Suprapubic skin (tissue), 3 donors: ENCODE results near the gene KRT6B.
"Not testable (repeated sequence)": the region's sequence is repeated elsewhere in the genome, so short reads cannot be mapped to it uniquely, and the experiment has no call there.

Source experiments
- POLR2AphosphoS5 ChIP-seq, 3 donors: sonication (generic); formaldehyde crosslinking; IDR thresholded peaks; one replicate each; pipeline ENCODE4 v1.6.1; 2017; ENCODE audit warnings: antibody characterized with exemption in 3 of 3
- TF ChIP-seq, protein P1 (sequence below), 2 donors: fragments of 200-600 bp in 1 of 2; fragments of 450-650 bp in 1 of 2; sonication (generic) in 1 of 2; IDR thresholded peaks; one replicate each; pipeline ENCODE4 v1.5.1; 2016 to 2019; ENCODE audit warnings: antibody characterized with exemption in 2 of 2, mild to moderate bottlenecking in 1 of 2, moderate library complexity in 1 of 2

DNA sequence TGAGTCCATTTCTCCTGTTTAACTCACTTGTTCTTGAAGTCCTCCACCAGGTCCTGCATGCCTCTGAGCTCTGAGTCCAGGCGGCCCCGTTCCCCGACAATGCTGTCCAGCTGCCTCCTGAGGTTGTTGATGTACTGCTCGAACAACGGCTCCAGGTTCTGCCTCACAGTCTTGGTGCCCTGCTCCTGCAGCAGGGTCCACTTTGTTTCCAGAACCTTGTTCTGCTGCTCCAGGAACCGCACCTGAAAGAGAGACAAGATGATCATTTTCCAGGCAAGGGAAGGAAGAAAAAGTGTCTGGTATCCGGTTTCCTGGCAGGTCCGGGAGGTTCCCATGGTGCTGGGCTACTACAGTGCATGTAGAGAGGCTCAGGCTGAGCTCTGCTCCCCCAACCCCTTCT, 39.5 kb upstream of the KRT6B start:
- TF ChIP-seq, protein P1, sequence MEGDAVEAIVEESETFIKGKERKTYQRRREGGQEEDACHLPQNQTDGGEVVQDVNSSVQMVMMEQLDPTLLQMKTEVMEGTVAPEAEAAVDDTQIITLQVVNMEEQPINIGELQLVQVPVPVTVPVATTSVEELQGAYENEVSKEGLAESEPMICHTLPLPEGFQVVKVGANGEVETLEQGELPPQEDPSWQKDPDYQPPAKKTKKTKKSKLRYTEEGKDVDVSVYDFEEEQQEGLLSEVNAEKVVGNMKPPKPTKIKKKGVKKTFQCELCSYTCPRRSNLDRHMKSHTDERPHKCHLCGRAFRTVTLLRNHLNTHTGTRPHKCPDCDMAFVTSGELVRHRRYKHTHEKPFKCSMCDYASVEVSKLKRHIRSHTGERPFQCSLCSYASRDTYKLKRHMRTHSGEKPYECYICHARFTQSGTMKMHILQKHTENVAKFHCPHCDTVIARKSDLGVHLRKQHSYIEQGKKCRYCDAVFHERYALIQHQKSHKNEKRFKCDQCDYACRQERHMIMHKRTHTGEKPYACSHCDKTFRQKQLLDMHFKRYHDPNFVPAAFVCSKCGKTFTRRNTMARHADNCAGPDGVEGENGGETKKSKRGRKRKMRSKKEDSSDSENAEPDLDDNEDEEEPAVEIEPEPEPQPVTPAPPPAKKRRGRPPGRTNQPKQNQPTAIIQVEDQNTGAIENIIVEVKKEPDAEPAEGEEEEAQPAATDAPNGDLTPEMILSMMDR (IDR thresholded peaks at IDR 0.05), result not testable (repeated sequence)
- not testable (repeated sequence) for TF ChIP-seq POLR2AphosphoS5 (IDR thresholded peaks at IDR 0.05)
